Measurements from ENCODE around the gene UPP2. TPM values are rescaled to one million over a fixed set of nuclear protein-coding genes. Genes with fewer than 3 reads are reported as not detected.

UPP2 gene
- total and polyA plus RNA-seq, 2 of the 13 experiments (the other 11 are each of a cell fraction or from before 2014, with no cell fraction given): 0.07 to 0.28 TPM

- TF ChIP-seq CEBPG (CRISPR knock-in tag; IDR thresholded peaks at IDR 0.05) (peak; percentile 76), PBX2 (CRISPR knock-in tag; IDR thresholded peaks at IDR 0.05) (no peak), ZNF605 (CRISPR knock-in tag; IDR thresholded peaks at IDR 0.05) (no peak), CREM (IDR thresholded peaks at IDR 0.05) (no peak), CREM (CRISPR knock-in tag; IDR thresholded peaks at IDR 0.05) (no peak), ZBTB7B (CRISPR knock-in tag; IDR thresholded peaks at IDR 0.05) (no peak), ZFYVE20 (CRISPR knock-in tag; IDR thresholded peaks at IDR 0.05; ENCODE audit: borderline replicate concordance, low read depth) (no peak), KDM1A (CRISPR knock-in tag; IDR thresholded peaks at IDR 0.05) (peak; percentile 48; the same call in 1 of the 2 replicates), GATAD2A (CRISPR knock-in tag; IDR thresholded peaks at IDR 0.05) (peak; percentile 32; the same call in 1 of the 2 replicates), ZFP37 (CRISPR knock-in tag; IDR thresholded peaks at IDR 0.05; ENCODE audit: borderline replicate concordance) (no peak), FOSL1 (CRISPR knock-in tag; IDR thresholded peaks at IDR 0.05; ENCODE audit: borderline replicate concordance) (peak; percentile 60; the same call in 1 of the 2 replicates), AGO2 (optimal IDR thresholded peaks at IDR 0.05; ENCODE audit: low read depth, low read length) (no peak), ATF4 (CRISPR knock-in tag; IDR thresholded peaks at IDR 0.05) (peak in 1 of 2 experiments; percentile 79; a peak in 2 of 4 replicates), POGZ (CRISPR knock-in tag; IDR thresholded peaks at IDR 0.05) (0 out of 2 replicates have a peak, but pooled peaks have one; percentile 43), ETS1 (CRISPR knock-in tag; IDR thresholded peaks at IDR 0.05) (no peak), ZNF331 (CRISPR knock-in tag; IDR thresholded peaks at IDR 0.05) (no peak), SALL1 (CRISPR knock-in tag; IDR thresholded peaks at IDR 0.05) (no peak), RAD21 (CRISPR knock-in tag; IDR thresholded peaks at IDR 0.05) (no peak), GMEB1 (CRISPR knock-in tag; IDR thresholded peaks at IDR 0.05; ENCODE audit: borderline replicate concordance) (no peak), ZNF207 (IDR thresholded peaks at IDR 0.05; ENCODE audit: borderline replicate concordance) (no peak), ZMYM4 (CRISPR knock-in tag; IDR thresholded peaks at IDR 0.05) (no peak), RBFOX2 (IDR thresholded peaks at IDR 0.05; ENCODE audit: low read depth, low read length) (no peak), TFE3 (CRISPR knock-in tag; IDR thresholded peaks at IDR 0.05) (peak; percentile 88), ATF3 (CRISPR knock-in tag; IDR thresholded peaks at IDR 0.05) (peak; percentile 46; the same call in 1 of the 2 replicates), KDM2A (CRISPR knock-in tag; IDR thresholded peaks at IDR 0.05; ENCODE audit: borderline replicate concordance, low read depth) (no peak)
These were observed 2.0 kb upstream of the UPP2 start (continued) for GRCh38 chr2:158099716-158100115.
